Psoas muscle (tissue), 8 donors: ENCODE measurements around the gene CD40. TPM values are rescaled to one million over a fixed set of nuclear protein-coding genes. Genes with fewer than 3 reads are reported as not detected.

Source experiments
- ATAC-seq, 4 donors: fragments of 200-7000 bp; cut with Tn5 transposase; one replicate each; pipeline ENCODE4 v1.9.1; 2020; ENCODE audit warnings: moderate library complexity in 3 of 4, mild to moderate bottlenecking in 2 of 4
- DNase-seq, 2 donors: peaks; one replicate each; pipeline ENCODE4 v3.0.0-alpha.2; 2020
- H3K27ac ChIP-seq: fragments of 200-600 bp; one replicate; pipeline ENCODE4 v1.8.0; 2022
- H3K27me3 ChIP-seq, 3 donors: fragments of 200-600 bp in 1 of 3; one replicate each; pipeline versions ENCODE4 v1.6.1 to v1.8.0; 2013 to 2022; ENCODE audit warnings: low read length in 2 of 3, mild to moderate bottlenecking in 2 of 3, moderate library complexity in 1 of 3; ENCODE audit not compliant: insufficient read depth in 3 of 3
- H3K36me3 ChIP-seq, 2 donors: fragments of 200-600 bp in 1 of 2; one replicate each; pipeline versions ENCODE4 v1.6.1 to v1.8.0; 2013 to 2022; ENCODE audit warnings: low read depth in 1 of 2, mild to moderate bottlenecking in 1 of 2, moderate library complexity in 1 of 2; ENCODE audit not compliant: insufficient read depth in 1 of 2
- H3K4me1 ChIP-seq: fragments of 200-600 bp; one replicate; pipeline ENCODE4 v1.8.0; 2022
- H3K4me3 ChIP-seq: fragments of 200-600 bp; one replicate; pipeline ENCODE4 v1.8.0; 2022; ENCODE audit warnings: mild to moderate bottlenecking
- H3K9me3 ChIP-seq: fragments of 200-600 bp; one replicate; pipeline ENCODE4 v1.8.0; 2022
- CTCF ChIP-seq: fragments of 200-600 bp; IDR thresholded peaks from one replicate; pipeline ENCODE4 v1.8.0; 2022; ENCODE audit warnings: antibody characterized with exemption
- WGBS, 3 donors: extraction: QIAGEN DNeasy Blood & Tissue Kit; methylation state at CpG; one replicate each; pipeline versions ENCODE4 v1.1.6 to v1.1.7; 2013; 5-methylcytosine and 5-hydroxymethylcytosine counted together
- intact Hi-C, 2 donors: fragments of 100-400 bp; cut with DNase I; formaldehyde crosslinking; loops; one replicate each; pipeline versions ENCODE4 v1.11.0 to v1.14.2; 2022
- polyA plus RNA-seq, 3 donors: library from polyadenylated mRNA; stranded (reverse); fragments of 200-250 nt; gene quantifications; one replicate each; pipeline ENCODE4 v1.2.3, GENCODE V29; 2013
- total RNA-seq, 4 donors: library from RNA; stranded (reverse); fragmentation: NEBNext Ultra II Directional in 2 of 4; extraction: Animal tissue kit (Norgen Biotek cat#: 25700) in 2 of 4; gene quantifications; one replicate each; pipeline versions ENCODE4 v1.2.1 to v1.2.4, GENCODE V29; 2021 to 2023
- donor health status: healthy with polysubstance abuse.
- donor health status: DM: no; HTN: no; CAD: no; lungs with moderate emphysema.
- donor health status: Bipolar disorder and iron deficiency.
- donor health status: healthy.
- donor health status: DM: yes; HTN: yes; CAD: no.
- donor health status: DM: no; HTN: no; CAD: no.
- donor health status: DM: no; HTN: no; CAD: no.
- donor health status: DM: yes; HTN: yes; CAD: no.

Gene CD40
- total and polyA plus RNA-seq, 7 donors, result 5.0 to 13.8 (median 7.7) TPM

DNA sequence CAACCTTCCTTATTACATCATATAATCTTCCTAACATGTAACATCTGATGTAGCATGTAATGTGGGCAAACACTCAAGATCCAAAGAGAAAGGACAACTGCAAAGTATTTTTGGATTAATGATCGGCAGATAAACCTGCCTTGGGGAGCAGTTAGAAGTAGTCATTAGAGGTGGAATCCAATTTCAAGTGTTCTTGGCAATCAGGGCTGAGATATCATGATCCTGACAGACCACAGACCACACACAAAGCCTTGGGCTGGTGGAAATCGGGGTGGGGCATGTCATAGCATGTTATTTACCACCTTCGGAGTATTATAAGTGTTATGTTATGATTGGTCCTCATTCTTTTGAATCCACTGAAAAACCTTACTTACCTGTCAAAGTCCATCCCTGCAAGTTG, 44.7 kb upstream of the CD40 start:
- peaks cover 39% of the 10 kb centered on the region for H3K4me1 ChIP-seq
- no peak for TF ChIP-seq CTCF
- DNase-seq (no peak), ATAC-seq (peak; percentile 77 to 92 (median 82))
- H3K9me3 ChIP-seq, result no peaks in the 10 kb centered on the region
- 32 to 73% (median 38%) methylated on average over 3 of the region's 3 CpGs for WGBS, 3 donors
- peaks cover 6 to 54% of the 10 kb centered on the region in 2 donors for H3K36me3 ChIP-seq
- peak overlapping the region; percentile 50 for H3K27ac ChIP-seq
- H3K27me3 ChIP-seq, result no peaks in the 10 kb centered on the region
- no peak overlapping the region for H3K4me3 ChIP-seq
- intact Hi-C loops, result no loop called here

DNA sequence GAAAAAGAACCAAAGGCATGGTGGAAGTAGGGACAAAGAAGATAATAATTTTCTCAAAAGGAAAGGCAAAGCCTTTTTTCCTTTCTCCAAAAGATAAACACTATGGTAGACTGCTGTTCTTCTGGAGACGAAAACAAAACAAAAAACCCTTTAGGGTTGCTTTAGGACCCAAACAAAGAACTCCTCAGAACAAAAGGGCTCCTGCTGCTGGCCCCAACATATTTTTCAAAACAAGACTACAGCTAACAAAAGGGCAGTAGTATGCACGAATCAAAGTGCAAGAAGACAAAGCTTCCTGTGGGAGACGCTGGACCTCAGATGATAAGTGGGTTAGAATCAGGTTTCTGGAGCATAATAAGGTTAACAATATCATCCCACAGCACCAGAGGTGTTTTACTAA, 44.1 kb upstream of the CD40 start:
- Histone ChIP-seq H3K4me1 (peaks cover 39% of the 10 kb centered on the region), H3K27me3 (no peaks in the 10 kb centered on the region), H3K36me3 (peaks cover 7 to 54% of the 10 kb centered on the region in 2 donors), H3K27ac (peak overlapping the region; percentile 50), H3K9me3 (no peaks in the 10 kb centered on the region), H3K4me3 (no peak overlapping the region)
- DNase-seq (no peak), ATAC-seq (no peak)
- WGBS, 3 donors, result 69 to 73% (median 69%) methylated on average over 3 of the region's 3 CpGs
- intact Hi-C loops, result no loop called here
- TF ChIP-seq CTCF, result no peak

GRCh38 chr20:46076806-46077205, 41.3 kb upstream of the CD40 start:
- H3K4me3 ChIP-seq, result no peak overlapping the region
- intact Hi-C loops, result no loop called here
- no peak overlapping the region for H3K27ac ChIP-seq
- TF ChIP-seq CTCF, result no peak
- no peak for DNase-seq
- no peaks in the 10 kb centered on the region for H3K9me3 ChIP-seq
- WGBS, 3 donors, result 85 to 93% (median 90%) methylated on average over 7 of the region's 7 CpGs
- H3K27me3 ChIP-seq, result no peaks in the 10 kb centered on the region
- peaks cover 8 to 43% of the 10 kb centered on the region in 2 donors for H3K36me3 ChIP-seq
- peaks cover 62% of the 10 kb centered on the region for H3K4me1 ChIP-seq
- no peak for ATAC-seq

GRCh38 chr20:46077642-46078305, 40.3 kb upstream of the CD40 start:
- DNase-seq, result no peak
- 77 to 91% (median 80%) methylated on average over 8 of the region's 8 CpGs for WGBS, 3 donors
- peaks cover 64% of the 10 kb centered on the region for H3K4me1 ChIP-seq

More at GRCh38 chr20:46077642-46078305, 40.3 kb upstream of the CD40 start:
- TF ChIP-seq CTCF, result no peak
- ATAC-seq, result no peak
- intact Hi-C loops, result no loop called here
- peaks cover 8 to 43% of the 10 kb centered on the region in 2 donors for H3K36me3 ChIP-seq
- no peak overlapping the region for H3K27ac ChIP-seq
- H3K4me3 ChIP-seq, result no peak overlapping the region
- no peaks in the 10 kb centered on the region for H3K27me3 ChIP-seq
- H3K9me3 ChIP-seq, result no peaks in the 10 kb centered on the region
